Endothelial cell (in vitro differentiated cells): Measurements from ENCODE around the gene TJP2. TPM values are rescaled to one million over a fixed set of nuclear protein-coding genes. Genes with fewer than 3 reads are reported as not detected.
A peak's percentile ranks its signal among the peaks of the same experiment; 100 is the strongest.

ENCODE experiments used
- DNase-seq: peaks from one replicate; pipeline ENCODE4 v3.0.0; 2021; ENCODE audit warnings: low spot score
- H3K27ac Mint-ChIP-seq: one replicate; pipeline ENCODE4 v1.8.0; 2021; ENCODE audit warnings: mixed read lengths, inconsistent platforms; ENCODE audit not compliant: unreplicated experiment
- H3K27me3 Mint-ChIP-seq: one replicate; pipeline ENCODE4 v1.8.0; 2021; ENCODE audit warnings: mild to moderate bottlenecking, moderate library complexity, mixed read lengths, inconsistent platforms; ENCODE audit not compliant: unreplicated experiment
- H3K36me3 Mint-ChIP-seq: one replicate; pipeline ENCODE4 v1.8.0; 2021; ENCODE audit warnings: mild to moderate bottlenecking, low read depth, mixed read lengths, inconsistent platforms; ENCODE audit not compliant: unreplicated experiment
- H3K4me1 Mint-ChIP-seq: one replicate; pipeline ENCODE4 v1.8.0; 2021; ENCODE audit warnings: mild to moderate bottlenecking, mixed read lengths, inconsistent platforms; ENCODE audit not compliant: unreplicated experiment
- H3K4me3 Mint-ChIP-seq: one replicate; pipeline ENCODE4 v1.8.0; 2021; ENCODE audit warnings: mild to moderate bottlenecking, mixed read lengths, inconsistent platforms; ENCODE audit not compliant: unreplicated experiment
- H3K9me3 Mint-ChIP-seq: one replicate; pipeline ENCODE4 v1.8.0; 2021; ENCODE audit warnings: mixed read lengths, inconsistent platforms; ENCODE audit not compliant: unreplicated experiment
- total RNA-seq: library from RNA; stranded (reverse); fragmentation: NEBNext Ultra II Directional; extraction: Animal tissue kit (Norgen Biotek cat#: 25700); gene quantifications from one replicate; pipeline ENCODE4 v1.2.1, GENCODE V29; 2021; ENCODE audit not compliant: unreplicated experiment
- TF ChIP-seq, protein P1 (sequence below): fragments of 200-600 bp; sonication (generic); IDR thresholded peaks from one replicate; pipeline ENCODE4 v1.5.0; 2021; ENCODE audit warnings: antibody characterized with exemption; ENCODE audit not compliant: unreplicated experiment

Gene TJP2
- total RNA-seq, 1 donor from 2014 or later = 198 TPM

DNA sequence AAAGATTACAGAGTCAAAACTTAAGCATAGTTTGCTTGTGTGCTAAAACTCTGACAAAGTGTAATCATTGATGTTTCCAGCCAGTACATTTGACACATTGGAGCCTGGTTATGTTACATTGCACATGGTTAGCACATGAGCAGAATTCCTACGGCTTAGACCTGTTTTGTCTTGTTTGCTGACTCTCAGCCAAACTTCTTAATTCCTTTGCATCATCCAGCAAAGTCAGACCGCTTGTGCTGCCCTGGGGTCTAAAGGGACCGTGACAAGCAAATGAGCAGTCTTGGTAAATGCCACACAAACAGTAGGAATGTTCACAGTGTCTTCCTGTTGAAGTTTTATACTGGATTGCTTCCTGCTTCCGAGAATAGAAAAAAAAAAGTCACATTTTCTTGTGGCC lies 79.0 kb downstream of the TJP2 start:
- no peak for DNase-seq
- H3K9me3 Mint-ChIP-seq = no peaks in the 10 kb centered on the region
- H3K36me3 Mint-ChIP-seq = peaks cover 59% of the 10 kb centered on the region
- H3K4me1 Mint-ChIP-seq = peaks cover 26% of the 10 kb centered on the region
- TF ChIP-seq, protein P1, sequence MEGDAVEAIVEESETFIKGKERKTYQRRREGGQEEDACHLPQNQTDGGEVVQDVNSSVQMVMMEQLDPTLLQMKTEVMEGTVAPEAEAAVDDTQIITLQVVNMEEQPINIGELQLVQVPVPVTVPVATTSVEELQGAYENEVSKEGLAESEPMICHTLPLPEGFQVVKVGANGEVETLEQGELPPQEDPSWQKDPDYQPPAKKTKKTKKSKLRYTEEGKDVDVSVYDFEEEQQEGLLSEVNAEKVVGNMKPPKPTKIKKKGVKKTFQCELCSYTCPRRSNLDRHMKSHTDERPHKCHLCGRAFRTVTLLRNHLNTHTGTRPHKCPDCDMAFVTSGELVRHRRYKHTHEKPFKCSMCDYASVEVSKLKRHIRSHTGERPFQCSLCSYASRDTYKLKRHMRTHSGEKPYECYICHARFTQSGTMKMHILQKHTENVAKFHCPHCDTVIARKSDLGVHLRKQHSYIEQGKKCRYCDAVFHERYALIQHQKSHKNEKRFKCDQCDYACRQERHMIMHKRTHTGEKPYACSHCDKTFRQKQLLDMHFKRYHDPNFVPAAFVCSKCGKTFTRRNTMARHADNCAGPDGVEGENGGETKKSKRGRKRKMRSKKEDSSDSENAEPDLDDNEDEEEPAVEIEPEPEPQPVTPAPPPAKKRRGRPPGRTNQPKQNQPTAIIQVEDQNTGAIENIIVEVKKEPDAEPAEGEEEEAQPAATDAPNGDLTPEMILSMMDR = no peak
- H3K4me3 Mint-ChIP-seq = no peak overlapping the region
- peak overlapping the region; percentile 89 for H3K27ac Mint-ChIP-seq
- no peaks in the 10 kb centered on the region for H3K27me3 Mint-ChIP-seq

DNA sequence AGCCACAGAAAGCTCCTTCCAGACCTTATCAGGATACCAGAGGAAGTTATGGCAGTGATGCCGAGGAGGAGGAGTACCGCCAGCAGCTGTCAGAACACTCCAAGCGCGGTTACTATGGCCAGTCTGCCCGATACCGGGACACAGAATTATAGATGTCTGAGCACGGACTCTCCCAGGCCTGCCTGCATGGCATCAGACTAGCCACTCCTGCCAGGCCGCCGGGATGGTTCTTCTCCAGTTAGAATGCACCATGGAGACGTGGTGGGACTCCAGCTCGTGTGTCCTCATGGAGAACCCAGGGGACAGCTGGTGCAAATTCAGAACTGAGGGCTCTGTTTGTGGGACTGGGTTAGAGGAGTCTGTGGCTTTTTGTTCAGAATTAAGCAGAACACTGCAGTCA lies 80.1 kb downstream of the TJP2 start:
- no peak overlapping the region for H3K4me3 Mint-ChIP-seq
- peaks cover 21% of the 10 kb centered on the region for H3K4me1 Mint-ChIP-seq
- peaks cover 53% of the 10 kb centered on the region for H3K36me3 Mint-ChIP-seq
- H3K27me3 Mint-ChIP-seq = no peaks in the 10 kb centered on the region
- H3K9me3 Mint-ChIP-seq = no peaks in the 10 kb centered on the region
- TF ChIP-seq, protein P1 = no peak
- H3K27ac Mint-ChIP-seq = no peak overlapping the region
- no peak for DNase-seq

DNA sequence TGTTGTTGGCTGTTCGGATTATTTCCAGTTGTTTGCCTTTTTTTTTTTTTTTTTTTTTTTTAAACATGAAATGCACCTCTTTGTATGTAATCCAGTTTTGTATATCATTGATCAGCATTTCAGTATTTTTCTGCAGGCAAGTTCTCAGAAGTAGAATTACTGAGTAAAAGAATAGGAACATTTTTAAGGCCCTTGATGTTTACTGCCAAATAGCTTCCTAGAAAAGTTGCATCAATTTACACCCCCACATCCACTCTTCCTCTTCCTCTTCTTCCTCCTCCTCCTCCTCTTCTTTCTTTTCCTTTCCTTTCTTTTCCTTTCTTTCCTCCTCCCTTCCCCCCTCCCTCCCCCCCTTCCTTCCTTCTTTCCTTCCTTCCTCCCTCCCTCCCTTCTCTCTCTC lies 81.5 kb downstream of the TJP2 start:
- Mint-ChIP-seq H3K27ac (no peak overlapping the region), H3K27me3 (peaks cover 2% of the 10 kb centered on the region), H3K36me3 (peaks cover 51% of the 10 kb centered on the region), H3K4me1 (peaks cover 22% of the 10 kb centered on the region), H3K4me3 (no peak overlapping the region), H3K9me3 (no peaks in the 10 kb centered on the region)
- TF ChIP-seq, protein P1 = no peak
- DNase-seq = no peak

DNA sequence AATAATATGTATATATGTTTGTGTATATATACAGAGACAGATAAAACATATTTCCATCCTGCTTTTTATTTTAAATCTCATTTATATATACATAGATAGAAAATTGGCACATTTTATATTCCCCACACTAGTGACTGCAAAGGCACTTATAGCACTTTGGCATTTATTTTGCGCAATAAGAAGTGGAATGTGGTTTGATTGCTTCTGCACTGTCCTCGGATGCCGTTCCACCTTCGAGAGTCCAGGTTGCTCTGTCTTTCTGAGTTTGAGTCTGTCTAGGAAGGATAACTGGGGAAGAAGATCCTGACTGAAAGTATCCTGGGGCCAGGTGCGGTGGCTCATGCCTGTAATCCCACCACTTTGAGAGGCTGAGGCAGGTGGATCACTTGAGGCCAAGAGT lies 84.5 kb downstream of the TJP2 start:
- Mint-ChIP-seq H3K4me3 (no peak overlapping the region), H3K27me3 (peaks cover 4% of the 10 kb centered on the region), H3K4me1 (peaks cover 8% of the 10 kb centered on the region), H3K36me3 (peaks cover 30% of the 10 kb centered on the region), H3K9me3 (no peaks in the 10 kb centered on the region), H3K27ac (no peak overlapping the region)
- TF ChIP-seq, protein P1 = no peak
- DNase-seq = no peak

DNA sequence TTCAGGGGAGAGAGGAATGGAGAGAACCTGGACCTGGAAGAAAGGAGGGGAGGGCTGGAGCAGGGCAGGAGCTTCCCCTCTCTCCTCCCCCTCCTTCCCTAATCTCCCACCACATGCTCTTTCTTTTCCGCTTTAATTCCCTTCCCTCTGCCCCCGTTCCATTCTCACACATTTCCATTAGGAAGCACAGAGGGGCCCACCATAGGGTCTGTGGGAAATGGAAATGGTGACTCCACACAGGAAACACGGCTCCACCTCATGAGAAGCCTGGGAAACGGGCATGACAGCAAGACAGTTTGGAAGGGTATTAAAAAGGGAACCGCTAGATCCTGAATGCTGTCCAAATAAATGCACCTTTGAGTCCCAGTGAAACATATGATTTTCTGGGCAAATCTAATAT lies 86.1 kb downstream of the TJP2 start:
- Mint-ChIP-seq H3K4me3 (no peak overlapping the region), H3K36me3 (peaks cover 23% of the 10 kb centered on the region), H3K27me3 (peaks cover 4% of the 10 kb centered on the region), H3K4me1 (peaks cover 13% of the 10 kb centered on the region), H3K9me3 (no peaks in the 10 kb centered on the region), H3K27ac (no peak overlapping the region)
- DNase-seq = no peak
- TF ChIP-seq, protein P1 = no peak
